ENCODE data around the gene PLGRKT.

PLGRKT gene

DNA sequence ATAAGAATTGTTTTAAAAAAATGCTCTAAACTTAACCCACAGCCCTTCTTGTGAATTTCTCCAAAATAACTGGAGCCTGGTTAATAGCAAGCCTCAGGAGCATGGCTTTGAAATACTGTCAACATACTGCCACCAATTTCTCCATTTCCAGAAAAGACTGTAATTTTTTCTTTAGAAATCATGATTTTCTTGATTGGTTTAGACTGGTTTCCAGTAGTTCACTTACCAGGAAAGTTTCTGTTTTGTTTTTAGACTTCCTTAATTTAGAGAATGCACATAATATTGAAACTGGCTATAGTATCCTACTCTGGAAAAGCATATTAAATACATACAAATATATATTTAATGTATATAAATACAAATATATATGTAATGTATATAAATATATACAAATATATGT is 8.2 kb upstream of the PLGRKT start:
- TF ChIP-seq YY1 (IDR thresholded peaks at IDR 0.05; ENCODE audit: low read depth) (no peak), EGR1 (IDR thresholded peaks at IDR 0.05) (no peak), CREB1 (IDR thresholded peaks at IDR 0.05; ENCODE audit: low read depth) (no peak), TCF12 (IDR thresholded peaks at IDR 0.05; ENCODE audit: low read depth) (no peak)
- TF ChIP-seq, protein P1, sequence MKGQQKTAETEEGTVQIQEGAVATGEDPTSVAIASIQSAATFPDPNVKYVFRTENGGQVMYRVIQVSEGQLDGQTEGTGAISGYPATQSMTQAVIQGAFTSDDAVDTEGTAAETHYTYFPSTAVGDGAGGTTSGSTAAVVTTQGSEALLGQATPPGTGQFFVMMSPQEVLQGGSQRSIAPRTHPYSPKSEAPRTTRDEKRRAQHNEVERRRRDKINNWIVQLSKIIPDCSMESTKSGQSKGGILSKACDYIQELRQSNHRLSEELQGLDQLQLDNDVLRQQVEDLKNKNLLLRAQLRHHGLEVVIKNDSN (IDR thresholded peaks at IDR 0.05): no peak
- TF ChIP-seq, protein P2, sequence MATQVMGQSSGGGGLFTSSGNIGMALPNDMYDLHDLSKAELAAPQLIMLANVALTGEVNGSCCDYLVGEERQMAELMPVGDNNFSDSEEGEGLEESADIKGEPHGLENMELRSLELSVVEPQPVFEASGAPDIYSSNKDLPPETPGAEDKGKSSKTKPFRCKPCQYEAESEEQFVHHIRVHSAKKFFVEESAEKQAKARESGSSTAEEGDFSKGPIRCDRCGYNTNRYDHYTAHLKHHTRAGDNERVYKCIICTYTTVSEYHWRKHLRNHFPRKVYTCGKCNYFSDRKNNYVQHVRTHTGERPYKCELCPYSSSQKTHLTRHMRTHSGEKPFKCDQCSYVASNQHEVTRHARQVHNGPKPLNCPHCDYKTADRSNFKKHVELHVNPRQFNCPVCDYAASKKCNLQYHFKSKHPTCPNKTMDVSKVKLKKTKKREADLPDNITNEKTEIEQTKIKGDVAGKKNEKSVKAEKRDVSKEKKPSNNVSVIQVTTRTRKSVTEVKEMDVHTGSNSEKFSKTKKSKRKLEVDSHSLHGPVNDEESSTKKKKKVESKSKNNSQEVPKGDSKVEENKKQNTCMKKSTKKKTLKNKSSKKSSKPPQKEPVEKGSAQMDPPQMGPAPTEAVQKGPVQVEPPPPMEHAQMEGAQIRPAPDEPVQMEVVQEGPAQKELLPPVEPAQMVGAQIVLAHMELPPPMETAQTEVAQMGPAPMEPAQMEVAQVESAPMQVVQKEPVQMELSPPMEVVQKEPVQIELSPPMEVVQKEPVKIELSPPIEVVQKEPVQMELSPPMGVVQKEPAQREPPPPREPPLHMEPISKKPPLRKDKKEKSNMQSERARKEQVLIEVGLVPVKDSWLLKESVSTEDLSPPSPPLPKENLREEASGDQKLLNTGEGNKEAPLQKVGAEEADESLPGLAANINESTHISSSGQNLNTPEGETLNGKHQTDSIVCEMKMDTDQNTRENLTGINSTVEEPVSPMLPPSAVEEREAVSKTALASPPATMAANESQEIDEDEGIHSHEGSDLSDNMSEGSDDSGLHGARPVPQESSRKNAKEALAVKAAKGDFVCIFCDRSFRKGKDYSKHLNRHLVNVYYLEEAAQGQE (IDR thresholded peaks at IDR 0.05; ENCODE audit: low read depth): no peak

DNA sequence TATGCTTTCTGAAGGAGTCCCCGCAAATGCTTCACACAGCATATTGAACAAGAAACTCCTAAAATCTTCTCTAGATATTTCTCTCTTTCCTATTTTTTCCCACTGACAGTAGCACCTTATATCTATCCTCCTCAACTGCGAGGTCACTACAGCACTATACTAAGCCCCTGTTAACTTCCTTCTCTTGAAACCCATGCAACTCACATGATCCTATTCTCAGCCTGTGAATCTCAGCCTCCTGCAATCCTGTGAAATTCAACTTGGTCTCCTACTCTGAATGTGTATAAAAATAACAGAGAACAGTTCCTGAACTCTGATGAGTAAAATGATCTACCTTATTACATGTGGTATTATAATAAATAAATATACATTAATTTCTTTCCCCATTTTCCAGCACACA is 6.1 kb upstream of the PLGRKT start:
- no peak for TF ChIP-seq FOXM1 (IDR thresholded peaks at IDR 0.05; ENCODE audit: borderline replicate concordance, low read depth)
- no peak for TF ChIP-seq CREB1 (IDR thresholded peaks at IDR 0.05; ENCODE audit: low read depth)
- no peak for TF ChIP-seq YY1 (IDR thresholded peaks at IDR 0.05; ENCODE audit: low read depth)
- no peak for TF ChIP-seq TEAD4 (IDR thresholded peaks at IDR 0.05)
- TF ChIP-seq, protein P1 (IDR thresholded peaks at IDR 0.05): no peak
- TF ChIP-seq RAD21 (IDR thresholded peaks at IDR 0.05; ENCODE audit: low read depth): no peak
- TF ChIP-seq ZBTB7A (IDR thresholded peaks at IDR 0.05; ENCODE audit: low read depth): no peak
- TF ChIP-seq NFIC (IDR thresholded peaks at IDR 0.05): no peak
- TF ChIP-seq TCF12 (IDR thresholded peaks at IDR 0.05; ENCODE audit: low read depth): no peak
- TF ChIP-seq TAF1 (IDR thresholded peaks at IDR 0.05; ENCODE audit: low read depth): no peak
- TF ChIP-seq, protein P2 (IDR thresholded peaks at IDR 0.05; ENCODE audit: low read depth): no peak
- TF ChIP-seq EGR1 (IDR thresholded peaks at IDR 0.05): no peak
- TF ChIP-seq, protein P3, sequence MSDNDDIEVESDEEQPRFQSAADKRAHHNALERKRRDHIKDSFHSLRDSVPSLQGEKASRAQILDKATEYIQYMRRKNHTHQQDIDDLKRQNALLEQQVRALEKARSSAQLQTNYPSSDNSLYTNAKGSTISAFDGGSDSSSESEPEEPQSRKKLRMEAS (IDR thresholded peaks at IDR 0.05): no peak
- no peak for TF ChIP-seq EP300 (IDR thresholded peaks at IDR 0.05; ENCODE audit: borderline replicate concordance)

DNA sequence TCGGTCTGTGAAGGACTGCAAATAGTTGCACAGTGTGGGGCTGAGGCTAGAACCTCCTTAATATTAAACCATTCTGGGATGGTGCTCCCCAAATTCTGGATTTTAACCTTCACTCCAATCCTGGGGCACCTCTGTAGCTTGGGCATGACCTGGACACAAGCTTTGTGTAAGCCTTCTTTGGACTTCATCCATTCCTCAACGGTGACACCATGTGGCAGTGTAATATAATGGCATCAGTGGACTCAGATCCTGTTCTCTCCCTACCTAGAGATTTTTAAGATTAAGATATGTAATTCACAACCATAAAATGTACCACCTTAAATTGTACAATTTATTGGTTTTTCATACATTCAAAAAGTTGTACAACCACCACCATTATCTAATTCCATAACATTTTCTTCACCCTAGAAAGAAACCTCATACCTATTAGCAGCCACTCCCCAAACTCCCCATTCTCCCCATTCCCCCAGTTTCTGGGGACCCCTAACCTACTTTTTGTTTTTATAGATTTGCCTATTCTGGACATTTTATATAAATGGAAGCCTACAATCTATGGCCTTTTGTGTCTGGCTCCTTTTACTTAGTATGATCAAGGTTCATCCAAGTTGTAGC is 4.8 kb upstream of the PLGRKT start:
- TF ChIP-seq RAD21 (IDR thresholded peaks at IDR 0.05; ENCODE audit: low read depth) (peak; percentile 69), TAF1 (IDR thresholded peaks at IDR 0.05; ENCODE audit: low read depth) (no peak)

DNA sequence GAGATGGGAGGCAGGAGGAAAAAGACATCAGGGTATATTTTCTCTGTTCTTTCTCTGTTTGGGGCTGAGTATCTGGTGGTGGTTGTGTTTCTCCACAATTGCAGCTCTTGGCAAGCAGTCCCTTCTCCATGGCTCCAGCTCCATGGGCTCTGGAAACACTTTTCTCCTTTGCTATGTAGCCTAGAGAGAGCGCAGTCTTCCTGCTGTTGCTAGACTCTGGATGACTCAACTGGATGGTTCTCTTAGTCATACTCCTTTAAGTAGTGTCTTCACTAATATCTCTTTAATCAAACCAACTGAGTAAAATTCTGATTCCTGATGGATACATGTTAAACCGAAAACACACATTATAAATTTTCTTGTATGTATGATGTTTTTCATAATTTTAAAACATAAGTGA is 3.3 kb upstream of the PLGRKT start:
- no peak for TF ChIP-seq RAD21 (IDR thresholded peaks at IDR 0.05; ENCODE audit: low read depth)
- TF ChIP-seq ZBTB7A (IDR thresholded peaks at IDR 0.05; ENCODE audit: low read depth): no peak
- no peak for TF ChIP-seq TAF1 (IDR thresholded peaks at IDR 0.05; ENCODE audit: low read depth)
- TF ChIP-seq TEAD4 (IDR thresholded peaks at IDR 0.05): no peak
- no peak for TF ChIP-seq EP300 (IDR thresholded peaks at IDR 0.05; ENCODE audit: borderline replicate concordance)

DNA sequence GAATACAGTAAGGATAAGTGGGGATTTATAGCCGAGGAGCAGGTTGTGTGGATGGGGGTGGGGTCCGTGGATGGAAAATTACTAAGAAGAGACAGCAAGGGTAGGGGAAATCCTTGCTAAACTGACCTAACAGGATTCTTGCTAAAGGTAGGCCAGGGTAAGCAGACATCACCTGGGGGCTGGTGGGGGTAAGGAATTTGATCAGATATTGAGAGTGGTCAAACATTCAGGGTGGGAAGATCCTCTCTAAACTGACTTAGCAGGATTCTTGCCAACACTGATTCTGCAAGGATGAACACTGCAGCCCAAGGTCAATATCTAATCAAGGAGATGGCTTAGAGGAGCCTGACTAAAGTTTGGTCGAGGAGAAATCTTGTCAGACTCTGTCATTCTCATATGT is 2.7 kb upstream of the PLGRKT start:
- TF ChIP-seq, protein P2 (IDR thresholded peaks at IDR 0.05; ENCODE audit: low read depth): no peak
- TF ChIP-seq CEBPB (IDR thresholded peaks at IDR 0.05) (no peak), EGR1 (IDR thresholded peaks at IDR 0.05) (no peak), YY1 (IDR thresholded peaks at IDR 0.05; ENCODE audit: low read depth) (no peak), TEAD4 (IDR thresholded peaks at IDR 0.05) (no peak), FOXM1 (IDR thresholded peaks at IDR 0.05; ENCODE audit: borderline replicate concordance, low read depth) (no peak), EP300 (IDR thresholded peaks at IDR 0.05; ENCODE audit: borderline replicate concordance) (no peak), CREB1 (IDR thresholded peaks at IDR 0.05; ENCODE audit: low read depth) (no peak), TAF1 (IDR thresholded peaks at IDR 0.05; ENCODE audit: low read depth) (no peak)
- TF ChIP-seq, protein P1 (IDR thresholded peaks at IDR 0.05): no peak
